NCI-H1694 (cell line): ENCODE measurements around the gene ARL2BP.
"Not testable (repeated sequence)": the region's sequence is repeated elsewhere in the genome, so short reads cannot be mapped to it uniquely, and the experiment has no call there.

Experiments used
- DNase-seq: peaks from one replicate; lab custom pipeline; 2025; lab: John Stamatoyannopoulos, UW

Gene ARL2BP

DNA sequence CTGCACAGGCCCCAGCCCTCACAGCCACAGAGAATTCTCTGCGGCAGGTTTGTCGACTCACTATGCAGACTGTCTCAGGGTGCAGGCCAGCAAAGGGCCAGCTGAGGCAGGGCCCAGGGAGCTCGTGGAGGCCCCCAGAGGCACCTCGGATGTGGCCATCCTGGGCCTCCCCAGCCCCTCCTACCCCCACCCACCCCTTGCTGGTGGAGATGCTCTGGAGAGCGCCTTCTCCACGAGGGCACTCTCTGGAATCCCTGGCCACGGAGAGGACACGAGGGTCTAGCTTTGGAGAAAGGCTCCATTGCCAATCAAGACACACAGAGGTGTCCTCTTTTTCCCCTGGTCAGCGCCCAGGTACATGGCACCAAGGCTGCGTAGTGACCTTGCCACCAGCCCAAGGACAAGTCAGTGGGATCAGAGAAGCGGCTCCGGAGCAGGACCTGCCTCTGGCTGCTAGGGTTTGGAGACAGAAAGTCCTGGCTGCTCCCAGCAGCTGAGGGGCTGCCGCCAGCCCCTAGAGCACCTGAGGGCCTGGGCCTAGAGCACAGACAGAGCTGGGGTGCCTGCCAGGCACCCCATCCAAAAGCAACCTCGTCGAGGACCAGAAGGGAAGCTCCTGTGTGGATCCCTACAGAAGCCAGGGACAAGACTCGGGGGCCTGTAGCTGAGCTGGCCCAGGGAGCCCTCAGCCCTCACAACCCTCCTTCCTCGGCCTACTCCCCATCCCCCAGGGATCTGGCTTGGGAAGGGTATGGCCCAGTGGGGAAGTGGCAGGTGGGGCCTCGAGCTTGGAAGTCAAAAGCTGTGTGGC is 18.7 kb downstream of the ARL2BP start:
- DNase-seq, result no peak

DNA sequence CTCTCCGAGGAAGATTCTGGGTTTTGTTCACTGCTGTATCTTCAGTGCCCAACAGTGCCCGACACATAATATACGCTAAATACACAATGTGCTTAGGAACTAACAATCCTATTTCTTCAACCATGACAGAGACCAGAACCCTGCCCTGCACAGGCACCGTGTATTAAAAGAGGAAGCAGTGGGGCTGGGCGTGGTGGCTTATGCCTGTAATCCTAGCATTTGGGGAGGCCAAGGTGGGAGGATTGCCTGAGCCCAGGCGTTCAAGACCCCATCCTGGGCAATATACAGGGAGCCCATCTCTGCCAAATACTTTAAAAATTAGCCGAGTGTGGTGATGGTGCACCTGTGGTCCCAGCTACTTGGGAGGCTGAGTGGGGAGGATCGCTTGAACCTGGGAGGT is 19.3 kb downstream of the ARL2BP start:
- no peak for DNase-seq

DNA sequence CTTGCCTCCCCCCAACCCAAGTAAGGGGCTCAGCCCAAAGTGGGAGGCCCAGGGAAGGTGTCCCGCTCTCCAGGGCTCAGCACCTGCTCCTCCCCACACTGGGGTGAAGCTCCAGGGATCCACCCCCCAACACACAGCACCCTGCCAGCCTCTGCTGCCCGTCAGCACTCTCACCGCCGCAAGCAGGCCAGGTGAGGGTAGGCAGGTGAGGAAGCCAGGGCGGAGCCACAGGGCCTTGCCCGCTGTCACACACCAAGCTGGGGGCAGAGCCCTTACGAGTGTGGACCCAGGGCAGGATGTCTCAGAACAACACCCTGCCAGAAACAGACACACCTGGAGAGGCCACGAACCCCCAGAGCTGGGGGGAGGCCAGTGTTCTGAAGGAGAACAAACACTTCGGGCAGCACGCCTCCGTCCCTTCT is 19.9 kb downstream of the ARL2BP start:
- no peak for DNase-seq

DNA sequence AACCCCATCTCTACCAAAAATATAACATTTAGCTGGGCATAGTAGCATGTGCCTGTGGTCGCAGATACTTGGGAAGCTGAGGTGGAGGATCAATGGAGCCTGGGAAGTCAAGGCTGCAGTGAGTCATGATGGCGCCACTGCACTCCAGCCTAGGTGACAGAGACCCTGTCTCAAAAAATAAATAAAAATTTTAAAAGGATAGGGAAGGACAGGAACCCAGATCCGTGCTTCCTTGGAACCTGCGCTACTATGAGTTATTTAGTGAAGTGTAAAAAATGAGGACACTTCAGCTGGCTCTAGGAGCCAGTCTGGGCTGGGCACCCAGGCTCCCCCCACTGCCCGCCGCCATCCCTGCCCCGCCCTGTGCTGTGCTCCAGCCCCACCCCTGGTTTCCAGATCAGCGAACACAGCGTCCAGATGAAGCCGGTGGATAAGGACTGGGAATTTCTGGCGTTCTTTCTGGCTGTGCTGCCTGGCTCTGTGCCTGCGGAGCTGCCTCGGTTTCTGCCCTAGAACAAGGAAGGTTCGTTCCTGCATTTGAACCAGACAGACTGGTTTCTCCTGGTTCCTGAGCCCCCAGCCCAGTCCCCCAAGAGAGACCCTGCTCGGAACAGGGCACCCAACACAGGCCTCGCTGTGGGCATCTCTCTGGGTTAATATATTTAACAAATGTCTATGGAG is 20.9 kb downstream of the ARL2BP start:
- no peak for DNase-seq

DNA sequence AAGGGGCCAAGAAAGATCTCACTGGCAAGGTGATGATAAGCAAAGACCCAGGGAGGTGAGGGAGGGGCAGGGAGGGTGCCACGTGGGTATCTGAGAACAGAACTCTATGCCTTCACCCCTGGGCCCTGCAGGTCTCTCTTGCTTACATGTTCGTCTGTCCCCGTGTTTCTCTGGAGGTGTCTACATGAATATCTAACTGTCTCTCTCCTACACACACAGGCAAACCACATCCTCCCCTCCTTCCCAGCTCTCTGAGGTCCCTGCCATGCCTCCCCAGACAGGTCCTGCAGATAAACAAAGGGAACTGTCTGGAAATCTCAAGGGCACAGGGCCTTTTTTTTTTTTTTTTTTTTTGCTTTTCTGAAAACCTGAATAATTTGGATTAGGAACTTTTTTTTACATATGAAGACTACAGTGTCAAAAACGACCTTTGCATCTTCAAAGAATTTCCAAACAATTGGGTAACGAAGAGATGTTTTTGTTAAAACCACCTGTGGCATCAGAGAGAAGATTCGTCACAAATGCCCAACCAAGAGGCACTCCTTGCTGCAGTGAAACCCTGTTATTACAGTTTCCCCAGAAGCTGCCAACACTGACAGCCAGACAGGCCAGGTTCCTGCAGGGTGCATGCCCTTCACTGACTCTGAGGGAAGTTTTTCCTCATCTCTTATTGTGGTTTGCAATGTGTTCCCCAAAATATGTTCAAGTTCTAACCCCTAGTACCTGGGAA is 21.6 kb downstream of the ARL2BP start:
- DNase-seq, result no peak

DNA sequence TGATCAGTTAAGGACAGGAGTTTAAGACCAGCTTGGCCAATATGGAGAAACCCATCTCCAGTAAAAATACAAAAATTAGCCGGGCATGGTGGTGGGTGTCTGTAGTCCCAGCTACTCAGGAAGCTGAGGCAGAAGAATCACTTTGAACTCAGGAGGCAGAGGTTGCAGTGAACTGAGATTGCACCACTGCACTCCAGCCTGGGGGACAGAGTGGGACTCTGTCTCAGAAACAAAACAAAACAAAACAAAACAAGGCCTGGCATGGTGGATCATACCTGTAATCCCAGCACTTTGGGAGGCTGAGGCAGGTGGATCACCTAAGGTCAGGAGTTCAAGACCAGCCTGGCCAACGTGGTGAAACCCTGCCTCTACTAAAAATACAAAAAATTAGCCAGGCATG is 22.3 kb downstream of the ARL2BP start:
- not testable (repeated sequence) for DNase-seq

DNA sequence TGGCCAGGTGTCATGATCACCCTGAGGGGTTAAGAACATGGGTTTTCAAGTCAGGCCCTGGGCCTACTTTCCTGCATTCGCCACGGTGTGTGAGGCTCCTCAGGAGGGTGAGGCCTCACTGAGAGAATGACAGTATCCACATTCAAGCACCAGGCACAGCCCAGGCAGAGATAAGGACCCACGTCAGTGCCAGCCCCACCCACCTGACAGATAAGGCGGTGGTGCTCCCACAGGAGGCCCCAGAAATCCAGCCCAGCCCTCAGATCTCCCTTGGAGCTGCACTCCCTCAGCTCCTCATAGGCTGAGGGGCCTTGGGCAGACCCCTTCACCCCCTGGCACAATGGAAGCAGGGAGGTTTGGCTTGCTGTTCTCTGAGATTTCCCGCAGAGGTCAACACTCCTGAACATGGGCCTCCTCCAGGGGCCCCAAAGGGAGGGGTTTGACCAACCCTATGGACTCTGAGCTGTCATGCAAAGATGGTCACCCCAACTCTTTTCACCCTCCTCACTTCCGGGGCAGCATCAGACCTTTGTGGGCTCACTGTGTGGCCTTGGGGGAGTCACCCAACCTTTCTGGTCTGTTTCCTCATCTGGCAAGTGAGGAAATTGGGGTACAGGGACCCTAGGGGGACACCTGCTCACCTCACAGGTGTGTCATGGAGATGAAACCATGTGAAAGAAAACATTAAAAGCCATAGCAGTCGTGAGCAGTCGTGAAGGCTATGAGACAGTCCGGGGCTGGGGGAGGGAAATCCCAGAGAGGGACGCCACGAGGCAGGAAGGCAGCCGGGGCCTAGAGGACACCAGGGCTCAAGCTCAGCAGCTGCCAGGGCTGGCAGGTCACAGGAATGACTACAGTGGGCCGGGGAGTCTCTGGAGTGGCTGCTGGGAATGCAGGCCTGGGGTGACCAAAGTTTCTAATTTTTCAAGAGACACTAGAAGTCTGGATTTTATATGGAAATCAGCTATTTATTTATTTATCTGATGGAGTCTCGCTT is 24.0 kb downstream of the ARL2BP start:
- no peak for DNase-seq

DNA sequence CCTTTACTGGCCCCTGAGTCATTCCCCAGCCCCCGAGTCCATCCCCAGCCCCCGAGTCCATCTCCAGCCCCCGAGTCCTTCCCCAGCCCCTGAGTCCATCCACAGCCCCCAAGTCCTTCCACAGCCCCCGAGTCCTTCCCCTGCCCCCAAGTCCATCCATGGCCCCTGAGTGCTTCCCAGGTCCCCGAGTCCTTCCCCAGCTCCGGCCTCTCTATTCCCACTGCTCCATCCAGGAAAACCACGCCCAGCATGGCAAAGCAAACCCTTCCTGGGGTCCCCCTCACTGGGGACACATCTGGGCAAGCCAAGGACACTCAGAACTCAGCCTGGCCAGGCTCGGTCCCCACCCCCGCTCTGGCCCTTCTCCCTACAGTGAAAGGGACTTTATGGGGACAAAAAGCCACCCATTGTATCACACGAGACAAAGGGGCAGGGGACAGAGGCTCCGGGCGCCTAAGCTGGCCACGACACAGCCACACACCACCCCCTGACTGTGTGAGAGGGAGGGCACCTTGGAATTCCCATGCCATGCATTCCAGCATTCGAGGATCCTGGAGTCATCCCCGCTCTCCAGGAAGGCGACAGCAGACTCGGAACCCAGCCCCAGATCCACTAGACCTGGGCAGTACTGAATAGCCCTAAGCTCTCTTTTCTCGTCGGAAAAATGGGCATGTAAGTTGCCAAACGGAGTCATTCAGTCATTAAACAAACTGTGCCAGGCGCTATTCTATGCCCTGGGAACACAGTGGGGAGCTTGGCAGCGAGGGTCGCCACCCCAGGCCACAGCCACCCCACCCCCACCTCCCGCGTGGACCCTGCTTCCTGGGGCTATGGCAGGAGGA is 25.4 kb downstream of the ARL2BP start:
- DNase-seq, result no peak

DNA sequence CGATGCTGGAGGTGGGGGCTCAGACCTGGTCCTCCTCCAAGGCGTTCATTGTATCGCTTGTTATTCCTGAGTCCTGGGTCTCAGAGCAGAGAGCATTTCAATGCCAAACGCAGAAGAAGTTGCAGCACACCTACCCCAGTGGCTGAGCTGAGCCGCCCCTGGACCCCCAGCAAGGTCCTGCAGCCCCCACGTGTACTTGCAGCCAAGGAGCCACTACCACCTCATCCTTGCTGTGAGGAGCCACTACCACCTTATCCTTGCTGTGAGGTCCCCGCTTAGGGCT is 25.9 kb downstream of the ARL2BP start:
- no peak for DNase-seq

DNA sequence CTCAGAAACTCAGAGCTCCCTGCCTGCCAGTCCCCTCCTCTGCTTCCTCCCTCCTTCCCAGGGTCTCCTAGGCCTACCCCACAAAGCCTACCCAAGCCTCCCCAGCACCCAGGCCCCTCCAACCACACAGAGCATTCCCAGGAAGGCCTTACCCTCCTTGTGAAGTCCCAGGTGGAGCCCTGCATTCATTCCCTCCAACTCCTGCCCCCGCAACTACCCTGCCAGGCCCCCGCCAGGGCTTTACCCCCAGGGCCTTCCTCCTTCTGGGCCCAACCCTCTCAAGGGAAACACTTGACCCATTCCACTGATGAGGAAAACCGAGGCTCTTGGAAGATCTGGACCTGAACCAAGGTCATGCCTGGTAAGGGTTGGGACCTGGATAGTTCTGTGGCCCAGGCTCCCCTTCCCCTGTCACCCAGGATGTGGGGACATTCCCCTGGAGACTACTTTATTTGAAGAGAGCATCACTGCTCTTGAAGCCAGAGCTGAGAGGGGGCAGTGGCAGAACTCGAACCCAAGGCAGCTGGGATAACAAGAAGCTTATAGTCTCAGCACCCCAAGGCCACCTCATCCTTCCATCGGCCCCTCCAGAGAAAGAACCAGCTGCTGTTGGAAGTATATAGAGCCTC is 26.9 kb downstream of the ARL2BP start:
- no peak for DNase-seq

DNA sequence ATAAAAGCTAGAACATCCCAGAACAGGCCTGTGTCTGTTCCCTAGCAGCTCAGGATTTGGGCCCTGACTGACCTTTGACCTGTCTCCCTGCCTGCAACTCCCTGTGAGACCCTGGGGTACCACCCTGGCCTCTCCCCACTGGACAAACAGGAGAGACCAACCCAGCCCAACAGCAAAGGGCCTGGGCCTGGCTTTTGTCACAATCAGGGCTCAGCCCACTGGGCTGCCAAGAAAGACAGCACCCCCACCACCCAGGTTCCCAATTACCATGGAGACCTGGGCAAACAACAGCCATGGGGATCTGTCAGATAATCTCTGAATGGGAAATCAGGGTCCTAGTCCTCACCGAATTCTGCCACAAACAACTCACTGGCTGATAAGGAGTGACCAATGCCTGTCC is 28.3 kb downstream of the ARL2BP start:
- DNase-seq, result no peak

DNA sequence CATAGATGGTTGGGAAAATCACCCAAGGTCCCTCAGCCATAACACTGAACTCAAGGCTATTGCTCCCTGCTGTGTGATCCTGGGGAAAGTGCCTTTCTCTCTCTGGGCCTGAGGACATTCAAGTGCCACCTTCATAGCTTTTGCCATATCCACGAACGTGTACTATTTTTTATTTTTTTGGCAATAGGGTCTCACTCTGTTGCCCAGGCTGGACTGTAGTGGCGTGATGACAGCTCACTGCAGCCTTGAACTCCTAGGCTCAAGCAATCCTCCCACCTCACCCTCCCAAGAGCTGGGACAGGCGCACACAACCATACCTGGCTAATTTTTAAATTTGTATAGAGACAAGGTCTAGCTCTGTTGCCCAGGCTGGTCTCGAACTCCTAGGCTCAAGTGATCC is 28.8 kb downstream of the ARL2BP start:
- DNase-seq, result no peak

DNA sequence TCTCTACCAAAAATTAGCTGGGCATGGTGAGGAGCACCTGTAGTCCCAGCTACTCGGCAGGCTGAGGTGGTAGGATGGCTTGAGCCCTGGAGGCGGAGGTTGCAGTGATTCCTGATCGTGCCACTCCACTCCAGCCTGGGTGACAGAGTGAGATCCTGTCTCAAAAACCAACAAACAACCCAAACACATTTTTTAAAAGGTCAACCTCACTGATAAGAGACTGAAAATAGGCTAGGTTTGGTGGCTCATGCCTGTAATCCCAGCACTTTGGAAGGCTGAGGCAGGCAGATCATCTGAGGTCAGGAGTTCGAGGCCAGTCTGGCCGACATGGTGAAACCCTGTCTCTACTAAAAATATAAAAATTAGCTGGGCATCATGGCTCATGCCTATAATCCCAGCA is 30.9 kb downstream of the ARL2BP start:
- not testable (repeated sequence) for DNase-seq

DNA sequence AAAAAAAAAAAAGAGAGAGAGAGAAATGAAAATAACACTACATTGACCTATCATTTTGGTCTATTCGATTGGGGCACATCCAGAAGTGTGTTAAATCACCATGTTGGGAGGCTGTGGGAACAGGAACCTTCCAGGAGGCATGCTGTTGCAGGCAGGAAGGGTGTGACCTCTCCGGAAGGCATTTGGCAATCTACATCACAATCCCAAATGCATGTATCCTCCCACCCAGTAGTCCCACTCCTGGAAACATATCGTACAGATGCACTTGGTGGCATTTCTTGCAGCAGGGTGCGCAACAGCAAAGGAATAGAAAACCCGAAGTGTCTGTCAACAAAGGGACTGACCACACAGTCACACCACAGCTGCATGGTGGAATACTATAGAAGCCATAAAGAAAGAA is 31.5 kb downstream of the ARL2BP start:
- DNase-seq, result no peak

DNA sequence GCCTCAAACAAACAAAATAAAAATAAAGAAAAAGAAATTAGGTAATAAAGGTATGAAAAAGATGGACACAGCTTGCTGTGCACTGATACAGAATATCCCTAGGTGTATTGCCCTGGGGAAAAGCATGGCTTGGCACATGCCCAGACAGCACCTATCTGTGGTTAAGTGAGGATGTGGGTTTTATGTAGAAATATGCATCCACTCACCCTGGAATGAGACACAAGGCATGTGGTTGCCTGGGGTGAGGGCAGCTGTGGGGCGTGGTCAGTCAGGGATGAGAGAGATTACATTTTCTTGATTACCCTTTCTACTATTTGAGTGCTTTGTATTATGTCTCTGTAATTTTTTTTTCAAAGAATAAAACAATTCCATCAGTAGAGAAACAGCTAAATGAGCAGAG is 32.5 kb downstream of the ARL2BP start:
- DNase-seq, result no peak

DNA sequence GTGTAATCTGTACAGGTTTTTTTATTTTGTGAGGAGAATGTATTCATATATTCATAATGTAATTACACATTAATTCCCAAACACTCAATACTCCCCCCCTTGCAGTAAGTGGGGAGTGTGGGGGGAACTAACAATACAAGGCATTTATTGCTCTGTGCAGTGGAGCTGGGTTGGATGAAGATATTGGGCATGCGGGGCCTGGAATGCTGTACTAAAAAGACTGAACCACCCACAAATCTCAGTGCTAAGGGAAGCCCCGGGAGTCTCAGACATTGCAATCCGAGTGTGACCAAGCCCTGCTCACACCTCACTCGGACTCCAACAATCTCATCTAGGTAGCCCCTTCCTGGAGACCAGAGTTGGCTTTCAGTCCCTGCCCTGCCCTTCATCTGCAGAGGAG is 33.4 kb downstream of the ARL2BP start:
- no peak for DNase-seq

DNA sequence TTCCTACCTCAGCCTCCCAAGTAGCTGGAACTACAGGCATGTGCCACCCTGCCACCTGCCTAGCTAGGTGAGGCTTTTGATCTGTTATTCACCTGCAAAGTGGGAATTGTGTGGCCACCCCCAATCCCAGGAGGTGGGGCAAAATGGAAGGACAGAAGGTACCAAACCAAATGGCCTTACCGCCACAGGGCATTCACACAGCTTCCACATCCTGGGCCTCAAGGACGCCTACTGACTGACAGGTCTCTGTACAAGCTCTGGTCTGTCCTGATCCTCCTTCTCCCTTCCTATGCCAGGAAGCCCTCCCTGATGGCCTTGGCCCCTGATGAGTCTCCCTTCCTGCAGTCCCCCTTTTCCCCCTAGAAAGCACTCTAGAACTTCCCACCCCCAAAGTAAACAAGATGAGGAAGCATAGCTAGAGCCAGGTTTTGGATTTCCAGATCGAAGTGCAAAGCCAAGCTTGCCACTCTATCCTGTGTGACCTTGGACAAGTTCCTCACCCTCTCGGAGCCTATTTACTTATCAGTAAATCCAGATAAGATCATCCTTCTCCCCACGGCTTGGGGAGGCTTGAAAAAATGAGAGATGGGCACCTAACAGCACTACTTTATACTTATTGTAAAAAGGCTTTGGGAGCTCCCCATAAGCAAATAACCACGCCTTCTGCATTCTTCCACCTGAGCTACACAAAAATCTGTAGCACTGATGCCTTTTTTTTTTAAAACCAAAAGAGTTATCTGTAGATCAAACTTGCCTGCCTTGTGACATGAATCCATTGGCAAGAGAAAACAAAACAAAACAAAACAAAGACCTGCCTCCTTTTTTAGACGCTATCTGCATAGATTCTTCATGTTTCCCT is 35.0 kb downstream of the ARL2BP start:
- no peak for DNase-seq

DNA sequence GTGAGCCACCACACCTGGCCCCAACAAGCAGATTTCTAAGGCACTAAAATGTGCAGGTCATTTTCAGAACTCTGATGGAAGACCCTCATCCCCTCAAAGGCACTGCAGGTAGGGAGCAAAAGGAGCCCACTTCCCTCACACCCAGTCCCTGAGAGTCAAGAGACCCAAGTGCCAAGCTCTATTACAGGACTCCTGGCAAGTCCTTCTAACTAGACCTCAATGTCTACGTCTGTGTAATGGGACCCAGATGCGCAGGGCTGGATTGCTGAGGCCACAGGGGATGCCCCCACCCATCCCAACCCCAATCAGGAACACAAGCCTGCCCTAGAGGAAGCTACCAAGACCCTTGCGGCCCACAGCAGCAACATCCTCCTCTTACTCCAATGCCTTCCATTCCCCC is 36.7 kb downstream of the ARL2BP start:
- DNase-seq, result no peak

DNA sequence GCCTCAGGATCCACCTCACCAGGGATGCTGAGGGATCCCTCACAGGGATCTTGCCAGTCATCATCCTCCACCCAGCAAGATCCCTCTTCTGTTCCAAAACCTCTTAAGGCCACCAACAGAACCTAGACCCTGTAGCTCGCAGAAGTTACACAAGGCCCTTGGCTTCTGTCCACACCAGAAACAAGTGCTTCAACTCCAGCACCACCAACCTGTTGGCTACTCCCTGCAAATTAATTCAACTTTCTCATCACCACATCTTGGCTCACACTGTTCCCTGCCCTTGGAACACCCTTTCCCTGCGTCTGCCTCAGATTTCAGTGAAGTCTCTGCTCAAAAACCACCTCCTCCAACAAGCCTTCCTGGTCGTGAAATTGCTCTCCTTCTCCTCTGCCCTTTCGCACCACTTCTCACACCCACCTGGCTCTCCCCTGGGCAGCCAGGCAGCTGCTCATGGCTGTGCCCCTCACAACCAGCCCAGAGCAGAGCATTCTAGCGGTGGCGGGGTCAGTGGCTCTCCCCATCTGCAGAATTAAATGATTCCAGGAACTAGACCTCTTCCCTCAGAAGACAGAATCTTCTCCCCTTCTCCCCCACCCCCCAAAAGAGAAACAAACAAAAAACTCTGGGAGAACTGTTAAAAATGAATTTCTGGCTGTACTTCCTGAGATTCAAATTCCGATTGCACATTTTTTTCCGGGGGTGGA is 37.6 kb downstream of the ARL2BP start:
- no peak for DNase-seq
